Thyroid gland (tissue), 4 donors: Measurements from ENCODE around the gene BGN. TPM values are rescaled to one million over a fixed set of nuclear protein-coding genes. Genes with fewer than 3 reads are reported as not detected.

Experiments used
- DNase-seq, 2 donors: peaks; one replicate each; pipeline ENCODE4 v3.0.0-alpha.2; 2019
- H3K27ac ChIP-seq, 3 donors: fragments of 200-600 bp; sonication (generic); 1 replicate in 2 of 3; 2 replicates in 1 of 3; pipeline ENCODE4 v1.5.1; 2016 to 2019; ENCODE audit warnings: mild to moderate bottlenecking in 1 of 3, moderate library complexity in 1 of 3
- H3K27me3 ChIP-seq: fragments of 200-600 bp; sonication (generic); one replicate; pipeline ENCODE4 v1.5.1; 2019
- H3K36me3 ChIP-seq, 2 donors: fragments of 200-600 bp; sonication (generic); one replicate each; pipeline ENCODE4 v1.5.1; 2016 to 2019
- H3K4me1 ChIP-seq, 2 donors: fragments of 200-600 bp; sonication (generic); one replicate each; pipeline ENCODE4 v1.5.1; 2017 to 2019
- H3K4me3 ChIP-seq, 3 donors: fragments of 200-600 bp; sonication (generic); replicated peaks in 1 of 3; 1 replicate in 2 of 3; 2 replicates in 1 of 3; pipeline ENCODE4 v1.5.1; 2016; ENCODE audit warnings: mild to moderate bottlenecking in 1 of 3
- H3K9me3 ChIP-seq: fragments of 200-600 bp; sonication (generic); one replicate; pipeline ENCODE4 v1.5.1; 2017
- POLR2A ChIP-seq, 2 donors: fragments of 450-650 bp; IDR thresholded peaks; one replicate each; pipeline ENCODE4 v1.6.1; 2017; ENCODE audit warnings: antibody characterized with exemption in 2 of 2, mild to moderate bottlenecking in 2 of 2, moderate library complexity in 1 of 2
- WGBS, 2 donors: methylation state at CpG; one replicate each; pipeline ENCODE4 v1.1.5; 2017; 5-methylcytosine and 5-hydroxymethylcytosine counted together
- intact Hi-C: fragments of 100-400 bp; cut with DNase I; formaldehyde crosslinking; loops from one replicate; pipeline ENCODE4 v1.15.1; 2023
- total RNA-seq, 4 donors: library from RNA; depleted of rRNA; stranded (reverse); fragments of >200 nt; gene quantifications; one replicate each; pipeline ENCODE4 v1.2.3, GENCODE V29; 2016
- TF ChIP-seq, protein P1 (sequence below), 6 experiments: fragments of 200-600 bp in 3 of 6; fragments of 450-650 bp in 3 of 6; sonication (generic) in 3 of 6; IDR thresholded peaks; one replicate each; pipeline ENCODE4 v1.5.1; 2016 to 2019; ENCODE audit warnings: antibody characterized with exemption in 6 of 6, mild to moderate bottlenecking in 2 of 6, inconsistent platforms in 1 of 6, moderate library complexity in 1 of 6

BGN gene
- total RNA-seq, 4 donors from 2014 or later = 51.0 to 84.0 (median 68.6) TPM

GRCh38 chrX:153502131-153502530 is 7.4 kb downstream of the BGN start:
- TF ChIP-seq, protein P1, sequence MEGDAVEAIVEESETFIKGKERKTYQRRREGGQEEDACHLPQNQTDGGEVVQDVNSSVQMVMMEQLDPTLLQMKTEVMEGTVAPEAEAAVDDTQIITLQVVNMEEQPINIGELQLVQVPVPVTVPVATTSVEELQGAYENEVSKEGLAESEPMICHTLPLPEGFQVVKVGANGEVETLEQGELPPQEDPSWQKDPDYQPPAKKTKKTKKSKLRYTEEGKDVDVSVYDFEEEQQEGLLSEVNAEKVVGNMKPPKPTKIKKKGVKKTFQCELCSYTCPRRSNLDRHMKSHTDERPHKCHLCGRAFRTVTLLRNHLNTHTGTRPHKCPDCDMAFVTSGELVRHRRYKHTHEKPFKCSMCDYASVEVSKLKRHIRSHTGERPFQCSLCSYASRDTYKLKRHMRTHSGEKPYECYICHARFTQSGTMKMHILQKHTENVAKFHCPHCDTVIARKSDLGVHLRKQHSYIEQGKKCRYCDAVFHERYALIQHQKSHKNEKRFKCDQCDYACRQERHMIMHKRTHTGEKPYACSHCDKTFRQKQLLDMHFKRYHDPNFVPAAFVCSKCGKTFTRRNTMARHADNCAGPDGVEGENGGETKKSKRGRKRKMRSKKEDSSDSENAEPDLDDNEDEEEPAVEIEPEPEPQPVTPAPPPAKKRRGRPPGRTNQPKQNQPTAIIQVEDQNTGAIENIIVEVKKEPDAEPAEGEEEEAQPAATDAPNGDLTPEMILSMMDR (IDR thresholded peaks at IDR 0.05) = no peak
- no peak for TF ChIP-seq POLR2A (IDR thresholded peaks at IDR 0.05)
- Histone ChIP-seq H3K9me3 (no peaks in the 10 kb centered on the region), H3K27me3 (no peaks in the 10 kb centered on the region), H3K4me3 (no peak overlapping the region), H3K27ac (no peak overlapping the region), H3K36me3 (no peaks in the 10 kb centered on the region), H3K4me1 (no peaks in the 10 kb centered on the region)
- WGBS, 2 donors = 50 to 69% methylated on average over 1 to 3 of the region's 10 CpGs
- no peak for DNase-seq
- intact Hi-C loops = no loop called here

DNA sequence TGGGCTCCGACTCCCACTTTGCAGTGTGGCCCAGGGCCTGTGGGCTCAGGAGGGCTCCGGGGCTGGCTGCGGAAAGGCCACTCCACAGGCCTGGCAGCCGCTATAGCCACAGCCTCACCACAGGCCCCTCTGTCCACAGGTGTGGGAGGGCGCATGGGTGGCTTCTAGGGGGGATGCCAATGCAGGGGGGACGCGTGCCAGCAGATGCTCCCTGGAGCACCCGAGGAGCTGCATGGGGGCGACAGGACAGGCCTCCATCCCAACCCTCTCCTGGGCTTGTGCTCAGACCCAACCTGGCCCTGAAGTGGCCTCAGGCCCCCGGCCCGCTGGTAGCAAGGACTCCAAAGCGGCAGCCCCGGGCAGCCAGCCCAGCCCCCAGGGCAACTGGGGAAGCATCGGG is 8.0 kb downstream of the BGN start:
- no peak overlapping the region for H3K4me3 ChIP-seq
- no peaks in the 10 kb centered on the region for H3K36me3 ChIP-seq
- no peaks in the 10 kb centered on the region for H3K9me3 ChIP-seq
- no peak for TF ChIP-seq POLR2A (IDR thresholded peaks at IDR 0.05)
- TF ChIP-seq, protein P1 (IDR thresholded peaks at IDR 0.05) = no peak
- H3K27ac ChIP-seq = no peak overlapping the region
- H3K27me3 ChIP-seq = no peaks in the 10 kb centered on the region
- no peaks in the 10 kb centered on the region for H3K4me1 ChIP-seq
- WGBS, 2 donors = no CpG with 5 or more reads among the region's 14 CpGs
- DNase-seq = no peak
- intact Hi-C loops = no loop called here

GRCh38 chrX:153504445-153505016 is 9.8 kb downstream of the BGN start:
- no peak for DNase-seq
- Histone ChIP-seq H3K36me3 (no peaks in the 10 kb centered on the region), H3K27ac (no peak overlapping the region), H3K9me3 (no peaks in the 10 kb centered on the region), H3K27me3 (no peaks in the 10 kb centered on the region), H3K4me3 (no peak overlapping the region), H3K4me1 (no peaks in the 10 kb centered on the region)
- WGBS, 2 donors = 91 to 95% methylated on average over 4 to 7 of the region's 26 CpGs
- TF ChIP-seq, protein P1 (IDR thresholded peaks at IDR 0.05) = no peak
- TF ChIP-seq POLR2A (IDR thresholded peaks at IDR 0.05) = no peak
- intact Hi-C loops = no loop called here

- Histone ChIP-seq H3K27me3 (no peaks in the 10 kb centered on the region), H3K4me1 (no peaks in the 10 kb centered on the region), H3K27ac (no peak overlapping the region), H3K4me3 (no peak overlapping the region), H3K36me3 (no peaks in the 10 kb centered on the region), H3K9me3 (no peaks in the 10 kb centered on the region)
- no peak for DNase-seq
- TF ChIP-seq POLR2A (IDR thresholded peaks at IDR 0.05) = no peak
- TF ChIP-seq, protein P1 (IDR thresholded peaks at IDR 0.05) = no peak
- intact Hi-C loops = no loop called here
- WGBS, 2 donors = 83 to 96% methylated on average over 5 to 17 of the region's 18 CpGs
These were observed 10.6 kb downstream of the BGN start for GRCh38 chrX:153505361-153505760.

DNA sequence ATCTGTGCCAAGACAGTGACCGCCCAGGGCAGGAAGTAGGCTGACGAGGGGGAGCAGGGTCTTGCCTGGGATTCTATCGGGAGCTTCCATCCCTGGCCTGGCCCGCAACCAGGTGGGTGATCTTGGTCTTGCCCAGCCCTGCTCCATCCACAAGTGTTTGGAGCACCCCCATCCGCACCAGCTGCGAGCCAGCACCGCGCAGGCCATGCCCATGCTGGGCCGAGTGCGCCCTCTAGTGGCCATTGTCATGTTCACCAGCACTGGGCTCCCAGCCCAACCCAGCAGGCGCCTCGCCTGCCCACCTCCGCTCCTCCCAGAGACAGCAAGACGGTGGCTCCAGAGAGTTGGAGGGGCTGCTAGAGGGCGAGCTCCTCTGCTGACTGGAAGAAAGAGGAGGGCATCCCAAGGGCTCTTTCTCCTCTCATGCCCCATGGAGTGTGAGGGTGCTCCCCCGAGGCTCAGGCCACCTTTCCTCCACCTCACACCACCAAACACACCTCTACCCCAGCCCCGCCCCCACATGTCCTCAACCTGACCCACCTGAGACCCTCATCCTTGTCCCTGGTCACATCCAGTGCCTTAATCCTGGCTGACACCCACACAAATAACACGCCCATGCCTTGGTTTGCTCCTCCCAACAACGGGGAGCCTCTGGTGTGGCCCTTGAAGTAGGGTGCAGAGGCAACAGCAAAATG is 12.9 kb downstream of the BGN start:
- no peaks in the 10 kb centered on the region for H3K36me3 ChIP-seq
- WGBS, 2 donors = 45 to 80% methylated on average over 1 to 6 of the region's 19 CpGs
- DNase-seq = peak; percentile 77 to 79
- intact Hi-C loops = no loop called here
- TF ChIP-seq POLR2A (IDR thresholded peaks at IDR 0.05) = no peak
- TF ChIP-seq, protein P1 (IDR thresholded peaks at IDR 0.05) = peak; percentile 63 to 85 (median 78)
- H3K27ac ChIP-seq = no peak overlapping the region
- no peak overlapping the region for H3K4me3 ChIP-seq
- no peaks in the 10 kb centered on the region for H3K27me3 ChIP-seq
- H3K9me3 ChIP-seq = no peaks in the 10 kb centered on the region
- H3K4me1 ChIP-seq = no peaks in the 10 kb centered on the region
